SK-N-SH treated with all-trans-retinoic acid at 6 μM for 48 hours (cell line): ENCODE data around the gene CDH11.

Experiments
- ATAC-seq: fragments of 200-7000 bp; cut with Tn5 transposase; 3 replicates; pipeline ENCODE4 v1.9.1; 2020; ENCODE audit warnings: mild to moderate bottlenecking, moderate library complexity
- ARNTL ChIP-seq: fragments of 450-650 bp; formaldehyde crosslinking; IDR thresholded peaks from 2 replicates; pipeline ENCODE4 v1.5.0; 2020; ENCODE audit warnings: low read depth, mild to moderate bottlenecking, moderate library complexity, borderline replicate concordance
- CREB5 ChIP-seq: fragments of 250-450 bp; sonication (Bioruptor Pico); IDR thresholded peaks from 2 replicates; pipeline ENCODE4 v1.5.1; 2020; ENCODE audit warnings: low read depth, mild to moderate bottlenecking, moderate library complexity
- CSDC2 ChIP-seq: fragments of 250-450 bp; sonication (Bioruptor Pico); IDR thresholded peaks from 2 replicates; pipeline ENCODE4 v1.5.0; 2020; ENCODE audit warnings: mild to moderate bottlenecking, moderate library complexity
- CSRNP3 ChIP-seq: fragments of 250-450 bp; sonication (Bioruptor Pico); IDR thresholded peaks from 2 replicates; pipeline ENCODE4 v1.5.1; 2021; ENCODE audit warnings: mild to moderate bottlenecking, moderate library complexity
- ESRRG ChIP-seq: fragments of 250-450 bp; sonication (Bioruptor Pico); IDR thresholded peaks from 2 replicates; pipeline ENCODE4 v1.6.1; 2021; ENCODE audit warnings: mild to moderate bottlenecking
- ISL1 ChIP-seq: fragments of 250-450 bp; sonication (Bioruptor Pico); IDR thresholded peaks from 2 replicates; pipeline ENCODE4 v2.1.2; 2022; ENCODE audit warnings: mild to moderate bottlenecking, moderate library complexity
- PATZ1 ChIP-seq: fragments of 250-450 bp; sonication (Bioruptor Pico); IDR thresholded peaks from 2 replicates; pipeline ENCODE4 v1.8.0; 2020; ENCODE audit warnings: mild to moderate bottlenecking, moderate library complexity, borderline replicate concordance
- PPARA ChIP-seq: fragments of 250-450 bp; sonication (Bioruptor Pico); IDR thresholded peaks from 2 replicates; pipeline ENCODE4 v1.5.0; 2020; ENCODE audit warnings: mild to moderate bottlenecking, borderline replicate concordance
- RARB ChIP-seq: fragments of 250-450 bp; sonication (Bioruptor Pico); IDR thresholded peaks from 2 replicates; pipeline ENCODE4 v1.8.0; 2021; ENCODE audit warnings: mild to moderate bottlenecking, moderate library complexity
- SNAI2 ChIP-seq: fragments of 250-450 bp; sonication (Bioruptor Pico); IDR thresholded peaks from 2 replicates; pipeline ENCODE4 v1.5.0; 2020; ENCODE audit warnings: mild to moderate bottlenecking, moderate library complexity
- TCF4 ChIP-seq: fragments of 250-450 bp; sonication (Bioruptor Pico); IDR thresholded peaks from 2 replicates; pipeline ENCODE4 v1.8.0; 2021; ENCODE audit warnings: mild to moderate bottlenecking, moderate library complexity, borderline replicate concordance
- TOX ChIP-seq: fragments of 250-450 bp; sonication (Bioruptor Pico); IDR thresholded peaks from 2 replicates; pipeline ENCODE4 v1.8.0; 2021; ENCODE audit warnings: mild to moderate bottlenecking, moderate library complexity, borderline replicate concordance
- TSHZ2 ChIP-seq: fragments of 250-450 bp; sonication (Bioruptor Pico); IDR thresholded peaks from 2 replicates; pipeline ENCODE4 v1.5.0; 2020; ENCODE audit warnings: mild to moderate bottlenecking, moderate library complexity
- ZC3H10 ChIP-seq: fragments of 250-450 bp; sonication (Bioruptor Pico); IDR thresholded peaks from 2 replicates; pipeline ENCODE4 v1.5.1; 2021; ENCODE audit warnings: mild to moderate bottlenecking, moderate library complexity
- ZFP3 ChIP-seq: fragments of 250-450 bp; sonication (Bioruptor Pico); IDR thresholded peaks from 2 replicates; pipeline ENCODE4 v1.5.0; 2020; ENCODE audit warnings: mild to moderate bottlenecking, moderate library complexity
- ZFP30 ChIP-seq: fragments of 450-650 bp; formaldehyde crosslinking; IDR thresholded peaks from 2 replicates; pipeline ENCODE4 v1.5.0; 2022; ENCODE audit warnings: mild to moderate bottlenecking, moderate library complexity
- ZNF565 ChIP-seq: fragments of 450-650 bp; formaldehyde crosslinking; conservative IDR thresholded peaks from 2 replicates; pipeline ENCODE4 v1.5.0; 2020; ENCODE audit warnings: low read depth, mild to moderate bottlenecking, moderate library complexity
- ZNF70 ChIP-seq: fragments of 450-650 bp; formaldehyde crosslinking; IDR thresholded peaks from 2 replicates; pipeline ENCODE4 v1.5.0; 2020; ENCODE audit warnings: mild to moderate bottlenecking, moderate library complexity
- TF ChIP-seq, protein P1 (sequence below): fragments of 250-450 bp; sonication (Bioruptor Pico); IDR thresholded peaks from 2 replicates; pipeline ENCODE4 v1.8.0; 2021; ENCODE audit warnings: low read depth, mild to moderate bottlenecking, moderate library complexity, borderline replicate concordance

CDH11 gene

DNA sequence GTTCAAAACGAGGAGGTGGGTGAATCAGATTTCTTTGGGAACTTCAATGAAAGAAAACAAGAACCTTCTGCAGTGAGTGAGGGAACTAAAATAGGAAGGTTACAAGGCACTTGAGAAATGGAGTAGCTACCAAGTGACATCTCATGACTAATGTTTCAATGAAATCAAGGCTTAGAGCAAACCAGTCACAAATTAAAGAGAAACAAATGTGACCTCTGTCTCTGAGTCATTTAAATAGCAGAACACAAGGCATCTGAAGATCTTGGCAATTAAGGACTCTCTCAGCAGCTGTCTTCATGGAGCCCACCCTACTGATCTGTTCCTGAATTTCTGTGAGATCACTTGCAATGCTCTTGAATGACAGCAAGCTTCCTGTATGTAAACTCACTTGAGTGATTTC lies 109.5 kb downstream of the CDH11 start (continued):
- TF ChIP-seq TOX (CRISPR knock-in tag): no peak

DNA sequence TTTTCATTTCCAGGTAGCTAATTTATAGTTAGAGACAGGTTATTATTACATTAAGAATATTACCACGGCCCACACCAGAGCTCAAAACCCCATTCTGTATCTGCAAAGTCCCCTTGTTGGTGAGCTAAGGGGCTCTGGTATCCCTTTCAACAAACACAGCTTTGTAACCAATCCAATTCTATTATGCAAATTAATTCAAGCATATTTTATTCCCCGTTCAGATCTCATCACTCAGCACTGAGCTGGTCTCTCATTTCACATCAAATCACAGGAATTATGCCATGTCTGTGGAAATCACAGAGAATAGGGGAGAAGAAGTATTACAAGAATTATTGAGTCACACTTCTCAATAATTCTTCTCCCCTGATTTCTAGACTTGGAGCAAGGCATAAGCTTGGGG lies 111.7 kb downstream of the CDH11 start:
- 0 out of 3 replicates have a peak, but pooled peaks have one; percentile 20 for ATAC-seq
- TF ChIP-seq CREB5 (CRISPR knock-in tag) (no peak), ESRRG (CRISPR knock-in tag) (no peak), ZFP30 (CRISPR knock-in tag) (no peak), CSDC2 (no peak), ZNF565 (CRISPR knock-in tag) (no peak), PATZ1 (CRISPR knock-in tag) (no peak)
- TF ChIP-seq, protein P1, sequence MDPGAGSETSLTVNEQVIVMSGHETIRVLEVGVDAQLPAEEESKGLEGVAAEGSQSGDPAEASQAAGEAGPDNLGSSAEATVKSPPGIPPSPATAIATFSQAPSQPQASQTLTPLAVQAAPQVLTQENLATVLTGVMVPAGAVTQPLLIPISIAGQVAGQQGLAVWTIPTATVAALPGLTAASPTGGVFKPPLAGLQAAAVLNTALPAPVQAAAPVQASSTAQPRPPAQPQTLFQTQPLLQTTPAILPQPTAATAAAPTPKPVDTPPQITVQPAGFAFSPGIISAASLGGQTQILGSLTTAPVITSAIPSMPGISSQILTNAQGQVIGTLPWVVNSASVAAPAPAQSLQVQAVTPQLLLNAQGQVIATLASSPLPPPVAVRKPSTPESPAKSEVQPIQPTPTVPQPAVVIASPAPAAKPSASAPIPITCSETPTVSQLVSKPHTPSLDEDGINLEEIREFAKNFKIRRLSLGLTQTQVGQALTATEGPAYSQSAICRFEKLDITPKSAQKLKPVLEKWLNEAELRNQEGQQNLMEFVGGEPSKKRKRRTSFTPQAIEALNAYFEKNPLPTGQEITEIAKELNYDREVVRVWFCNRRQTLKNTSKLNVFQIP (CRISPR knock-in tag): no peak

DNA sequence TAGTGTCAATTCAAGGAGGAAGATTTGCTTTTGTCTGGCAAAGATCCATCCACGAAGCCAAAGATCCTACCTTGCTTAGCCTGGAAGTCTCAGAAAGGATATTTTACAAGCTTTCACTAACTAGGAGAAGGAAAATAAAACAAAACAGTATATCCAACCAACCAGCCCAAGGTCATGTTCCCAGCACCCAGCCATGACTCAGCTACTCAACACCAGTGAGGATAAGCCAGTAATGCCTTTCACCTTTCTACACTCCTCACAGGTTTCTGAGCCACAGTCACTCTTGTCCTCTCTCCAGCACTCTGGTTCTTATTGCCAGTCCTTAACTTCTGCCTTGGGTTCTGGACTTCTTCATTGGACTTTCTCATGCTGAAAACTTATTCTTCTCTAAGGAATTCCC lies 116.2 kb downstream of the CDH11 start:
- ATAC-seq: no peak
- TF ChIP-seq ZC3H10 (CRISPR knock-in tag) (no peak), TCF4 (CRISPR knock-in tag) (no peak), ZNF565 (CRISPR knock-in tag) (no peak), TOX (CRISPR knock-in tag) (no peak), ZFP30 (CRISPR knock-in tag) (no peak), TSHZ2 (CRISPR knock-in tag) (no peak), RARB (no peak), ARNTL (CRISPR knock-in tag) (no peak), ISL1 (CRISPR knock-in tag) (no peak), PATZ1 (CRISPR knock-in tag) (no peak), SNAI2 (CRISPR knock-in tag) (no peak), CSRNP3 (no peak), PPARA (CRISPR knock-in tag) (no peak), ZNF70 (CRISPR knock-in tag) (no peak), ZFP3 (no peak)
- TF ChIP-seq, protein P1 (CRISPR knock-in tag): no peak
- TF ChIP-seq, all 23 proteins: peak for 0
